ENCODE measurements around the gene CASP14. TPM values are rescaled to one million over a fixed set of nuclear protein-coding genes. Genes with fewer than 3 reads are reported as not detected.

CASP14 gene
- total and polyA plus RNA-seq, 2 of the 13 experiments (the other 11 are each of a cell fraction or from before 2014, with no cell fraction given): not detected

GRCh38 chr19:15072930-15073647 lies 23.8 kb downstream of the CASP14 start (continued):
- TF ChIP-seq ZBTB4 (CRISPR knock-in tag; IDR thresholded peaks at IDR 0.05; ENCODE audit: borderline replicate concordance) (no peak), MAX (IDR thresholded peaks at IDR 0.05) (no peak), ZBTB42 (CRISPR knock-in tag; IDR thresholded peaks at IDR 0.05) (no peak), TRIM22 (IDR thresholded peaks at IDR 0.05) (no peak), ZNF564 (CRISPR knock-in tag; IDR thresholded peaks at IDR 0.05) (no peak), ZFP90 (CRISPR knock-in tag; IDR thresholded peaks at IDR 0.05; ENCODE audit: borderline replicate concordance) (0 out of 2 replicates have a peak, but pooled peaks have one; percentile 27), ZBTB2 (CRISPR knock-in tag; IDR thresholded peaks at IDR 0.05; ENCODE audit: low read depth) (no peak), ZNF879 (CRISPR knock-in tag; IDR thresholded peaks at IDR 0.05) (no peak), TERF1 (CRISPR knock-in tag; IDR thresholded peaks at IDR 0.05) (no peak), POLR2AphosphoS5 (IDR thresholded peaks at IDR 0.05; ENCODE audit: low read depth, low read length) (no peak), FIP1L1 (IDR thresholded peaks at IDR 0.05; ENCODE audit: borderline replicate concordance, insufficient read depth, low read depth, low read length) (no peak), SMAD9 (CRISPR knock-in tag; IDR thresholded peaks at IDR 0.05) (no peak), TAF1 (CRISPR knock-in tag; IDR thresholded peaks at IDR 0.05) (no peak), ZSCAN22 (CRISPR knock-in tag; IDR thresholded peaks at IDR 0.05) (no peak), SETDB1 (CRISPR knock-in tag; IDR thresholded peaks at IDR 0.05; ENCODE audit: borderline replicate concordance) (no peak), RELA (CRISPR knock-in tag; IDR thresholded peaks at IDR 0.05) (no peak), SP1 (IDR thresholded peaks at IDR 0.05) (no peak), SP1 (CRISPR knock-in tag; IDR thresholded peaks at IDR 0.05) (no peak), MXD4 (CRISPR knock-in tag; IDR thresholded peaks at IDR 0.05) (no peak), ZBTB25 (CRISPR knock-in tag; IDR thresholded peaks at IDR 0.05) (no peak), ZNF776 (CRISPR knock-in tag; IDR thresholded peaks at IDR 0.05) (no peak), ZZZ3 (CRISPR knock-in tag; IDR thresholded peaks at IDR 0.05; ENCODE audit: borderline replicate concordance) (no peak), ZNF205 (CRISPR knock-in tag; IDR thresholded peaks at IDR 0.05) (0 out of 2 replicates have a peak, but pooled peaks have one; percentile 56)
